Caco-2 (cell line): ENCODE measurements around the gene REC8. TPM values are rescaled to one million over a fixed set of nuclear protein-coding genes. Genes with fewer than 3 reads are reported as not detected.

Source experiments
- BruUV-seq: library from RNA; stranded (reverse); fragments of 400-500 nt; replicated peaks from 2 replicates; lab custom pipeline; 2021; lab: Mats Ljungman, UMichigan
- CTCF ChIA-PET: fragments of 300-600 bp; sonication (Branson Sonifier 250); formaldehyde crosslinking; loops from one replicate; lab custom pipeline; 2022; ENCODE audit warnings: antibody characterized with exemption; lab: Charles Lee
- POLR2A ChIA-PET: fragments of 300-600 bp; sonication (Branson Sonifier 250); formaldehyde crosslinking; loops from one replicate; lab custom pipeline; 2022; ENCODE audit warnings: antibody characterized with exemption; lab: Charles Lee
- DNase-seq, 2 experiments: peaks; one replicate each; pipeline versions ENCODE4 v3.0.0 to v3.0.0-alpha.2; 2020 to 2022
- H3K27me3 ChIP-seq: replicated peaks from 2 replicates; pipeline ENCODE4 v1.6.0; 2011; ENCODE audit warnings: low read length; ENCODE audit not compliant: control insufficient read depth, insufficient read depth
- H3K36me3 ChIP-seq: 2 replicates; pipeline ENCODE4 v1.5.1; 2011; ENCODE audit warnings: low read length; ENCODE audit not compliant: control insufficient read depth, insufficient read depth
- H3K4me1 ChIP-seq: fragments of 250-450 bp; sonication (Bioruptor Pico); 2 replicates; pipeline ENCODE4 v1.5.1; 2020; ENCODE audit warnings: mild to moderate bottlenecking
- H3K4me3 ChIP-seq: 2 replicates; pipeline ENCODE4 v1.5.1; 2011; ENCODE audit warnings: low read depth, mild to moderate bottlenecking, control low read depth, low read length
- H3K9me3 ChIP-seq: fragments of 250-450 bp; sonication (Bioruptor Pico); 2 replicates; pipeline ENCODE4 v1.5.1; 2020; ENCODE audit warnings: mild to moderate bottlenecking, moderate library complexity
- H3K27ac Mint-ChIP-seq: one replicate; pipeline ENCODE4 v1.8.0; 2022; ENCODE audit warnings: mixed read lengths; ENCODE audit not compliant: unreplicated experiment
- H3K27me3 Mint-ChIP-seq: one replicate; pipeline ENCODE4 v1.8.0; 2022; ENCODE audit warnings: mixed read lengths; ENCODE audit not compliant: insufficient read depth, unreplicated experiment
- H3K36me3 Mint-ChIP-seq: one replicate; pipeline ENCODE4 v1.8.0; 2022; ENCODE audit warnings: mild to moderate bottlenecking, mixed read lengths; ENCODE audit not compliant: insufficient read depth, unreplicated experiment
- H3K4me1 Mint-ChIP-seq: one replicate; pipeline ENCODE4 v1.8.0; 2022; ENCODE audit warnings: low read depth, mixed read lengths; ENCODE audit not compliant: unreplicated experiment
- H3K4me3 Mint-ChIP-seq: one replicate; pipeline ENCODE4 v1.8.0; 2022; ENCODE audit warnings: mild to moderate bottlenecking, moderate library complexity, mixed read lengths; ENCODE audit not compliant: unreplicated experiment
- H3K9me3 Mint-ChIP-seq: one replicate; pipeline ENCODE4 v1.8.0; 2022; ENCODE audit warnings: mixed read lengths; ENCODE audit not compliant: unreplicated experiment
- intact Hi-C: fragments of 100-400 bp; cut with micrococcal nuclease; formaldehyde crosslinking; loops from one replicate; pipeline ENCODE4 v1.10.0; 2022; ENCODE audit not compliant: unreplicated experiment
- total RNA-seq: library from RNA; stranded (reverse); gene quantifications from 2 replicates; pipeline ENCODE4 v1.2.3, GENCODE V29; 2022
- TF ChIP-seq, protein P1 (sequence below), 2 experiments: fragments of 200-600 bp in 1 of 2; IDR thresholded peaks; 1 replicate in 1 of 2; 2 replicates in 1 of 2; pipeline versions ENCODE4 v1.5.1 to v1.8.0; 2011 to 2022; ENCODE audit warnings: antibody characterized with exemption in 1 of 2, control low read depth in 1 of 2, inconsistent platforms in 1 of 2, low read depth in 1 of 2, low read length in 1 of 2, mild to moderate bottlenecking in 1 of 2, moderate library complexity in 1 of 2; ENCODE audit not compliant: insufficient read depth in 1 of 2, severe bottlenecking in 1 of 2, unreplicated experiment in 1 of 2

REC8 gene
- total RNA-seq, 1 experiment from 2014 or later, result 8.4 TPM

DNA sequence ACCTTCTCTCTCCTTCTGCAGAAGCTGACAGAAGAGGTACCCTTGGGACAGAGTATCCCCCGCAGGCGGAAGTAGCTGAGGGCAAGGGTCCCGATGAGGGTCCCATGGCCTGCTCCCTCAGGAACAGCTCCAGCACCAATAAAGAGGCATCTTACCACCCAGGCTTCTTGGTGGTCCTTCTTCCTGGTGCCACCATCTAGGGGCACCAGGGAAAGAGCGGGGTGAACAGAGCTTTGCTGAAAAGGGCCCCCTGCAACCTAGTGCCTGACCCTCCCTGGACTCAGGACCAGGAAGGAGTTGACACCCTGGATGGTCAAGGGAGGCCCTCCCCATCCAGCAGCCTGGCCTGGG is 11.4 kb upstream of the REC8 start:
- Mint-ChIP-seq H3K4me1 (peaks cover 6% of the 10 kb centered on the region), H3K36me3 (peaks cover 51% of the 10 kb centered on the region), H3K4me3 (no peak overlapping the region), H3K27me3 (no peaks in the 10 kb centered on the region), H3K27ac (peak overlapping the region; percentile 82), H3K9me3 (no peaks in the 10 kb centered on the region)
- no TSS peak for BruUV-seq
- Histone ChIP-seq H3K4me3 (no peak overlapping the region), H3K4me1 (peaks cover 12% of the 10 kb centered on the region), H3K36me3 (peaks cover 2% of the 10 kb centered on the region), H3K9me3 (no peaks in the 10 kb centered on the region), H3K27me3 (no peaks in the 10 kb centered on the region)
- intact Hi-C loops, result no loop called here
- CTCF ChIA-PET, result interaction anchor here (1.0 to 2.3 kb wide), 10 partner anchors 13 to 572 kb away, joined by 3 to 47 read pairs (median 9); partner anchors contain the start of genes CIDEB, DCAF11, EMC9 and NRL
- TF ChIP-seq, protein P1, sequence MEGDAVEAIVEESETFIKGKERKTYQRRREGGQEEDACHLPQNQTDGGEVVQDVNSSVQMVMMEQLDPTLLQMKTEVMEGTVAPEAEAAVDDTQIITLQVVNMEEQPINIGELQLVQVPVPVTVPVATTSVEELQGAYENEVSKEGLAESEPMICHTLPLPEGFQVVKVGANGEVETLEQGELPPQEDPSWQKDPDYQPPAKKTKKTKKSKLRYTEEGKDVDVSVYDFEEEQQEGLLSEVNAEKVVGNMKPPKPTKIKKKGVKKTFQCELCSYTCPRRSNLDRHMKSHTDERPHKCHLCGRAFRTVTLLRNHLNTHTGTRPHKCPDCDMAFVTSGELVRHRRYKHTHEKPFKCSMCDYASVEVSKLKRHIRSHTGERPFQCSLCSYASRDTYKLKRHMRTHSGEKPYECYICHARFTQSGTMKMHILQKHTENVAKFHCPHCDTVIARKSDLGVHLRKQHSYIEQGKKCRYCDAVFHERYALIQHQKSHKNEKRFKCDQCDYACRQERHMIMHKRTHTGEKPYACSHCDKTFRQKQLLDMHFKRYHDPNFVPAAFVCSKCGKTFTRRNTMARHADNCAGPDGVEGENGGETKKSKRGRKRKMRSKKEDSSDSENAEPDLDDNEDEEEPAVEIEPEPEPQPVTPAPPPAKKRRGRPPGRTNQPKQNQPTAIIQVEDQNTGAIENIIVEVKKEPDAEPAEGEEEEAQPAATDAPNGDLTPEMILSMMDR (IDR thresholded peaks at IDR 0.05; ENCODE audit: insufficient read depth in 1 of 2, low read depth in 1 of 2, low read length in 1 of 2, severe bottlenecking in 1 of 2, unreplicated experiment in 1 of 2), result no peak
- no peak for DNase-seq
- POLR2A ChIA-PET, result interaction anchor here (1.0 to 2.5 kb wide), 5 partner anchors 14 to 67 kb away, joined by 5 to 16 read pairs (median 8); partner anchors contain the start of genes DCAF11, EMC9, NRL and PCK2

GRCh38 chr14:24160850-24161804 is 10.8 kb upstream of the REC8 start, which contains the start of gene IRF9:
TSS of gene IRF9 (plus strand) at chr14:24161265. CDS start at chr14:24162145, 880 bp downstream.
- Histone ChIP-seq H3K27me3 (no peaks in the 10 kb centered on the region), H3K4me1 (peaks cover 12% of the 10 kb centered on the region), H3K9me3 (no peaks in the 10 kb centered on the region), H3K36me3 (peaks cover 2% of the 10 kb centered on the region), H3K4me3 (peak within 1 kb of the TSS; percentile 29)
- POLR2A ChIA-PET, result interaction anchor here (0.6 to 2.5 kb wide), 8 partner anchors 10 to 107 kb away, joined by 3 to 16 read pairs (median 6); partner anchors contain the start of genes DCAF11, EMC9, NRL and PCK2
- BruUV-seq, result TSS peak; percentile 62
- intact Hi-C loops, result loop anchor here (1.0 kb wide), 7 partner anchors 14 to 147 kb away; partner anchors contain the start of genes DCAF11, EMC9, IPO4 and NRL
- H3K27ac Mint-ChIP-seq, result peak within 1 kb of the TSS; percentile 82
- H3K4me3 Mint-ChIP-seq, result peak within 1 kb of the TSS; percentile 77
- TF ChIP-seq, protein P1 (IDR thresholded peaks at IDR 0.05; ENCODE audit: insufficient read depth in 1 of 2, low read depth in 1 of 2, low read length in 1 of 2, severe bottlenecking in 1 of 2, unreplicated experiment in 1 of 2), result peak; percentile 88
- H3K9me3 Mint-ChIP-seq, result no peaks in the 10 kb centered on the region
- H3K27me3 Mint-ChIP-seq, result no peaks in the 10 kb centered on the region
- H3K36me3 Mint-ChIP-seq, result peaks cover 45% of the 10 kb centered on the region
- peak; percentile 95 to 96 for DNase-seq
- H3K4me1 Mint-ChIP-seq, result peaks cover 6% of the 10 kb centered on the region
- CTCF ChIA-PET, result interaction anchor here (0.6 to 2.3 kb wide), 20 partner anchors 11 to 1183 kb away, joined by 3 to 47 read pairs (median 4); partner anchors contain the start of genes CHMP4A, CIDEB, DCAF11 and EMC9

DNA sequence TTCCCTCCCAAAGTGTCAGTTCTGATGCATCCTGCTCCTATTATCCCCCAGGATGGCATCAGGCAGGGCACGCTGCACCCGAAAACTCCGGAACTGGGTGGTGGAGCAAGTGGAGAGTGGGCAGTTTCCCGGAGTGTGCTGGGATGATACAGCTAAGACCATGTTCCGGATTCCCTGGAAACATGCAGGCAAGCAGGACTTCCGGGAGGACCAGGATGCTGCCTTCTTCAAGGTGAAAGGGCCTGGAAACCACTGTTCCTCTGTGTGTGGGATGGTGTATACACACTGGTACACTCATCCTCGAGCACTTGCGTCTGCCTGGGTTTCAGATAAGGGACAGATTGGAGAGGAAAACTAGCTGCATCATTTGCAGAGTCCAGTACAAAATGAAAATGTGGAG is 9.8 kb upstream of the REC8 start:
- H3K4me1 ChIP-seq, result peaks cover 12% of the 10 kb centered on the region
- H3K36me3 Mint-ChIP-seq, result peaks cover 38% of the 10 kb centered on the region
- no peaks in the 10 kb centered on the region for H3K9me3 ChIP-seq
- CTCF ChIA-PET, result interaction anchor here (0.7 to 2.3 kb wide), 3 partner anchors 15 to 58 kb away, joined by 6 to 47 read pairs (median 26); partner anchors contain the start of genes DCAF11, NRL, PSME2 and RNF31
- POLR2A ChIA-PET, result interaction anchor here (0.6 to 2.5 kb wide), 5 partner anchors 15 to 106 kb away, joined by 3 to 16 read pairs (median 7); partner anchors contain the start of genes DCAF11, NRL, PSME1 and PSME2
- no peaks in the 10 kb centered on the region for H3K27me3 ChIP-seq
- no peak overlapping the region for H3K27ac Mint-ChIP-seq
- peaks cover 6% of the 10 kb centered on the region for H3K4me1 Mint-ChIP-seq
- H3K36me3 ChIP-seq, result peaks cover 2% of the 10 kb centered on the region
- TF ChIP-seq, protein P1 (IDR thresholded peaks at IDR 0.05; ENCODE audit: insufficient read depth in 1 of 2, low read depth in 1 of 2, low read length in 1 of 2, severe bottlenecking in 1 of 2, unreplicated experiment in 1 of 2), result no peak
- H3K9me3 Mint-ChIP-seq, result no peaks in the 10 kb centered on the region
- intact Hi-C loops, result no loop called here
- no peaks in the 10 kb centered on the region for H3K27me3 Mint-ChIP-seq
- H3K4me3 ChIP-seq, result no peak overlapping the region
- peak overlapping the region; percentile 77 for H3K4me3 Mint-ChIP-seq
- no TSS peak for BruUV-seq
- DNase-seq, result no peak
